ENCODE data around the gene TECPR1.

DNA sequence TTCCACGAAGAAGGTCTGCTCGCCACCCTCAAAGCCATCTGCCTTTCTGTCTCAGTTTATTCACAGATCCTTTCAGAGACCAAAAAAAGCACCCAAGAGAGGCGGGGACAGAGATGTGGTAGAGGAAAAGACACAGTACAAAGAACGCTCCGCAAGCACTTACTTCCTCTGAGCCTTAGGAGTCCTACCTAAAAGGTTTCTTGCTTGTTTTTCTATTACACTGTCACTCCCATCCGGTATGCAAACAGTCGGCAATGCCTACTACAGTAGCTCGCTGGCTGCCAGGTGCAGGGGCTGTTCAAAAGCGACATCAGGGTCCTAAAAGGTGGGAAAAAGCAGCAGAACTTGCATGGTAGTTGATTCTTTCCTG, 816 bp downstream of the TECPR1 start:
- TF ChIP-seq CTCF (tag by site-specific recombination; IDR thresholded peaks at IDR 0.05) (no peak), TRIM28 (IDR thresholded peaks at IDR 0.05; ENCODE audit: borderline replicate concordance, low read length) (no peak), BCL11B (tag by site-specific recombination; IDR thresholded peaks at IDR 0.05; ENCODE audit: low read depth) (no peak), ZNF660 (tag by site-specific recombination; IDR thresholded peaks at IDR 0.05) (no peak), ZNF335 (tag by site-specific recombination; conservative IDR thresholded peaks at IDR 0.05) (no peak)

Measured in HEK293 (cell line).